ENCODE measurements around the gene DLL4.
"Not testable (repeated sequence)": the region's sequence is repeated elsewhere in the genome, so short reads cannot be mapped to it uniquely, and the experiment has no call there.

The DLL4 gene

GRCh38 chr15:40952301-40952900 lies 23.3 kb downstream of the DLL4 start:
- H3K36me3 ChIP-seq = peaks cover 24% of the 10 kb centered on the region
- H3K27ac ChIP-seq = peak overlapping the region; percentile 94
- peak overlapping the region; percentile 88 for H3K4me2 ChIP-seq
- H4K20me1 ChIP-seq = peaks cover 26% of the 10 kb centered on the region; the same call in 1 of the 2 replicates
- H3K4me3 ChIP-seq = peak overlapping the region; percentile 79
- H3K9me3 ChIP-seq = no peaks in the 10 kb centered on the region
- H3K9ac ChIP-seq = peak overlapping the region; percentile 85
- no peaks in the 10 kb centered on the region for H3K27me3 ChIP-seq
- TF ChIP-seq Cebpa-rat (IDR thresholded peaks at IDR 0.05) = no peak
- H3K4me1 ChIP-seq = peaks cover 63% of the 10 kb centered on the region

- H3K4me1 ChIP-seq = peaks cover 70% of the 10 kb centered on the region
- H3K9me3 ChIP-seq = no peaks in the 10 kb centered on the region
- TF ChIP-seq Cebpa-rat (IDR thresholded peaks at IDR 0.05) = peak; percentile 100
- no peaks in the 10 kb centered on the region for H3K27me3 ChIP-seq
- peaks cover 24% of the 10 kb centered on the region for H3K36me3 ChIP-seq
- peak within 1 kb of the TSS; percentile 88 for H3K4me2 ChIP-seq
- H3K9ac ChIP-seq = peak within 1 kb of the TSS; percentile 85
- peak within 1 kb of the TSS; percentile 94 for H3K27ac ChIP-seq
- peak within 1 kb of the TSS; percentile 79 for H3K4me3 ChIP-seq
- peaks cover 33% of the 10 kb centered on the region; the same call in 1 of the 2 replicates for H4K20me1 ChIP-seq
Observed at GRCh38 chr15:40952901-40953712, 24.0 kb downstream of the DLL4 start, which contains the start of gene CHAC1. Gene CHAC1 (plus strand): TSS chr15:40953471. CDS start chr15:40953584, 113 bp downstream.

- H3K9me3 ChIP-seq = no peaks in the 10 kb centered on the region
- no peak for TF ChIP-seq Cebpa-rat (IDR thresholded peaks at IDR 0.05)
- H4K20me1 ChIP-seq = peaks cover 34% of the 10 kb centered on the region; the same call in 1 of the 2 replicates
- no peaks in the 10 kb centered on the region for H3K27me3 ChIP-seq
- H3K36me3 ChIP-seq = peaks cover 24% of the 10 kb centered on the region
- H3K4me2 ChIP-seq = peak overlapping the region; percentile 88
- peak overlapping the region; percentile 79 for H3K4me3 ChIP-seq
- peak overlapping the region; percentile 94 for H3K27ac ChIP-seq
- peak overlapping the region; percentile 85 for H3K9ac ChIP-seq
- H3K4me1 ChIP-seq = peaks cover 70% of the 10 kb centered on the region
Observed at GRCh38 chr15:40953713-40954074, 24.6 kb downstream of the DLL4 start.

GRCh38 chr15:40954158-40954848 lies 25.2 kb downstream of the DLL4 start:
- Histone ChIP-seq H3K9ac (peak overlapping the region; percentile 85), H3K36me3 (peaks cover 24% of the 10 kb centered on the region), H3K4me2 (peak overlapping the region; percentile 88), H4K20me1 (peaks cover 34% of the 10 kb centered on the region; the same call in 1 of the 2 replicates), H3K27ac (peak overlapping the region; percentile 94), H3K4me1 (peaks cover 64% of the 10 kb centered on the region), H3K4me3 (peak overlapping the region; percentile 79)
- not testable (repeated sequence) for H3K27me3 ChIP-seq, H3K9me3 ChIP-seq

GRCh38 chr15:40955141-40955903 lies 26.2 kb downstream of the DLL4 start:
- 0 out of 2 replicates have a peak overlapping the region, but pooled peaks have one; percentile 27 for H3K9ac ChIP-seq
- H4K20me1 ChIP-seq = peaks cover 34% of the 10 kb centered on the region; the same call in 1 of the 2 replicates
- peak overlapping the region; percentile 88 for H3K4me2 ChIP-seq
- no peaks in the 10 kb centered on the region for H3K27me3 ChIP-seq
- peaks cover 60% of the 10 kb centered on the region for H3K4me1 ChIP-seq
- no peak overlapping the region for H3K27ac ChIP-seq
- H3K9me3 ChIP-seq = no peaks in the 10 kb centered on the region
- H3K4me3 ChIP-seq = no peak overlapping the region
- peaks cover 24% of the 10 kb centered on the region for H3K36me3 ChIP-seq
- no peak for TF ChIP-seq Cebpa-rat (IDR thresholded peaks at IDR 0.05)

- Histone ChIP-seq H3K4me3 (no peak overlapping the region; the same call in 1 of the 2 replicates), H4K20me1 (peaks cover 34% of the 10 kb centered on the region; the same call in 1 of the 2 replicates), H3K4me1 (peaks cover 60% of the 10 kb centered on the region), H3K27ac (no peak overlapping the region), H3K36me3 (peaks cover 24% of the 10 kb centered on the region), H3K9ac (0 out of 2 replicates have a peak overlapping the region, but pooled peaks have one; percentile 27), H3K4me2 (peak overlapping the region; percentile 88; the same call in 1 of the 2 replicates), H3K9me3 (no peaks in the 10 kb centered on the region), H3K27me3 (no peaks in the 10 kb centered on the region)
- no peak for TF ChIP-seq Cebpa-rat (IDR thresholded peaks at IDR 0.05)
Observed at GRCh38 chr15:40955930-40956540, 26.9 kb downstream of the DLL4 start.

- H4K20me1 ChIP-seq = peaks cover 34% of the 10 kb centered on the region; the same call in 1 of the 2 replicates
- H3K9ac ChIP-seq = 0 out of 2 replicates have a peak overlapping the region, but pooled peaks have one; percentile 27
- H3K36me3 ChIP-seq = peaks cover 24% of the 10 kb centered on the region
- no peak overlapping the region for H3K4me3 ChIP-seq
- H3K4me1 ChIP-seq = peaks cover 60% of the 10 kb centered on the region
- peak overlapping the region; percentile 88; the same call in 1 of the 2 replicates for H3K4me2 ChIP-seq
- no peak for TF ChIP-seq Cebpa-rat (IDR thresholded peaks at IDR 0.05)
- no peak overlapping the region for H3K27ac ChIP-seq
- H3K27me3 ChIP-seq = no peaks in the 10 kb centered on the region
- H3K9me3 ChIP-seq = no peaks in the 10 kb centered on the region
Observed at GRCh38 chr15:40956541-40956982, 27.4 kb downstream of the DLL4 start.

- Histone ChIP-seq H3K4me2 (0 out of 2 replicates have a peak overlapping the region, but pooled peaks have one; percentile 88), H3K27me3 (no peaks in the 10 kb centered on the region), H3K36me3 (peaks cover 24% of the 10 kb centered on the region), H3K4me1 (peaks cover 55% of the 10 kb centered on the region), H3K27ac (no peak overlapping the region), H3K4me3 (no peak overlapping the region), H3K9ac (no peak overlapping the region), H4K20me1 (peaks cover 34% of the 10 kb centered on the region; the same call in 1 of the 2 replicates), H3K9me3 (no peaks in the 10 kb centered on the region)
- TF ChIP-seq Cebpa-rat (IDR thresholded peaks at IDR 0.05) = no peak
Observed at GRCh38 chr15:40957041-40957555, 28.0 kb downstream of the DLL4 start.

Measured in BLaER1 (cell line).